ENCODE results near the gene PIAS4. TPM values are rescaled to one million over a fixed set of nuclear protein-coding genes. Genes with fewer than 3 reads are reported as not detected.

Gene PIAS4
- total and polyA plus RNA-seq, 9 of the 15 experiments (the other 6 are each of a cell fraction or from before 2014, with no cell fraction given): 0.27 to 34.9 (median 14.4) TPM

DNA sequence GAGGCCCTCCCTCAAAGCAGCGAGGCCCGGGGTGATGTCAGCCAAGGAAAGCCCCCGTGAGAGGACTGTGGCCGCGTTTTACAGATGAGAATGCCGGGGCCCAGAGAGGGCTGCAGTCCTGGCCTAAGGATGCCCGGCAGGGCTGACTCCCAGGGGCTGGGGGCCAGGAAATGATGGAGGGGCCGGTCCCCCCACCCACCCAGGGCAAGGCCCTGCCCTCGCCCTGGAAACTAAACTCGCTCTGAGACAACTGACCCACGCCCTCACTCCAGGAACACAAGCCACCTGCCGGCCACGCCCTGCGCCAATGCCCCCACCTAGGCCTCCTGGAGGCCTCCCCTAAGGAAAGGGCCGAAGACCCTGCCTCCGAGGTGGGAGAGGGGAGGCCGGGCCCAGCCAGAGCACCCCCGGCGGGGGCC lies 51.9 kb downstream of the PIAS4 start (continued):
- 0 out of 2 replicates have a peak, but pooled peaks have one; percentile 10 for TF ChIP-seq PHF8 (IDR thresholded peaks at IDR 0.05; ENCODE audit: borderline replicate concordance, low read length)
- TF ChIP-seq, protein P1, sequence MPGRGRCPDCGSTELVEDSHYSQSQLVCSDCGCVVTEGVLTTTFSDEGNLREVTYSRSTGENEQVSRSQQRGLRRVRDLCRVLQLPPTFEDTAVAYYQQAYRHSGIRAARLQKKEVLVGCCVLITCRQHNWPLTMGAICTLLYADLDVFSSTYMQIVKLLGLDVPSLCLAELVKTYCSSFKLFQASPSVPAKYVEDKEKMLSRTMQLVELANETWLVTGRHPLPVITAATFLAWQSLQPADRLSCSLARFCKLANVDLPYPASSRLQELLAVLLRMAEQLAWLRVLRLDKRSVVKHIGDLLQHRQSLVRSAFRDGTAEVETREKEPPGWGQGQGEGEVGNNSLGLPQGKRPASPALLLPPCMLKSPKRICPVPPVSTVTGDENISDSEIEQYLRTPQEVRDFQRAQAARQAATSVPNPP (IDR thresholded peaks at IDR 0.05; ENCODE audit: borderline replicate concordance, insufficient read depth, insufficient read length): no peak
- TF ChIP-seq STAT5A (IDR thresholded peaks at IDR 0.05; ENCODE audit: borderline replicate concordance, low read length): no peak
- TF ChIP-seq, protein P2, sequence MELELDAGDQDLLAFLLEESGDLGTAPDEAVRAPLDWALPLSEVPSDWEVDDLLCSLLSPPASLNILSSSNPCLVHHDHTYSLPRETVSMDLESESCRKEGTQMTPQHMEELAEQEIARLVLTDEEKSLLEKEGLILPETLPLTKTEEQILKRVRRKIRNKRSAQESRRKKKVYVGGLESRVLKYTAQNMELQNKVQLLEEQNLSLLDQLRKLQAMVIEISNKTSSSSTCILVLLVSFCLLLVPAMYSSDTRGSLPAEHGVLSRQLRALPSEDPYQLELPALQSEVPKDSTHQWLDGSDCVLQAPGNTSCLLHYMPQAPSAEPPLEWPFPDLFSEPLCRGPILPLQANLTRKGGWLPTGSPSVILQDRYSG (tag; conservative IDR thresholded peaks at IDR 0.05; ENCODE audit: low read depth): no peak
- no peak for TF ChIP-seq SRF (CRISPR knock-in tag; IDR thresholded peaks at IDR 0.05)
- TF ChIP-seq, protein P3, sequence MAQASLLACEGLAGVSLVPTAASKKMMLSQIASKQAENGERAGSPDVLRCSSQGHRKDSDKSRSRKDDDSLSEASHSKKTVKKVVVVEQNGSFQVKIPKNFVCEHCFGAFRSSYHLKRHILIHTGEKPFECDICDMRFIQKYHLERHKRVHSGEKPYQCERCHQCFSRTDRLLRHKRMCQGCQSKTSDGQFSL (CRISPR knock-in tag; IDR thresholded peaks at IDR 0.05): 0 out of 2 replicates have a peak, but pooled peaks have one; percentile 4
- TF ChIP-seq, protein P3 (tag; IDR thresholded peaks at IDR 0.05): no peak
- no peak for TF ChIP-seq SMARCA4 (IDR thresholded peaks at IDR 0.05)
- TF ChIP-seq ZFP36 (IDR thresholded peaks at IDR 0.05; ENCODE audit: low read depth, low read length, partially characterized antibody): no peak
- peak; percentile 18 for TF ChIP-seq RBBP5 (IDR thresholded peaks at IDR 0.05; ENCODE audit: borderline replicate concordance, insufficient read depth, low read length, poor library complexity, severe bottlenecking)
- no peak for TF ChIP-seq ZC3H4 (CRISPR knock-in tag; IDR thresholded peaks at IDR 0.05; ENCODE audit: borderline replicate concordance)
- no peak for TF ChIP-seq NCOA1 (IDR thresholded peaks at IDR 0.05; ENCODE audit: low read depth)
- TF ChIP-seq CHD1 (IDR thresholded peaks at IDR 0.05; ENCODE audit: low read length): no peak
- no peak for TF ChIP-seq MBD2 (IDR thresholded peaks at IDR 0.05; ENCODE audit: borderline replicate concordance, low read depth)
- TF ChIP-seq HMGN3 (IDR thresholded peaks at IDR 0.05; ENCODE audit: borderline replicate concordance, extremely low read depth, insufficient read length, low read depth, low read length): peak; percentile 34
- TF ChIP-seq, protein P4, sequence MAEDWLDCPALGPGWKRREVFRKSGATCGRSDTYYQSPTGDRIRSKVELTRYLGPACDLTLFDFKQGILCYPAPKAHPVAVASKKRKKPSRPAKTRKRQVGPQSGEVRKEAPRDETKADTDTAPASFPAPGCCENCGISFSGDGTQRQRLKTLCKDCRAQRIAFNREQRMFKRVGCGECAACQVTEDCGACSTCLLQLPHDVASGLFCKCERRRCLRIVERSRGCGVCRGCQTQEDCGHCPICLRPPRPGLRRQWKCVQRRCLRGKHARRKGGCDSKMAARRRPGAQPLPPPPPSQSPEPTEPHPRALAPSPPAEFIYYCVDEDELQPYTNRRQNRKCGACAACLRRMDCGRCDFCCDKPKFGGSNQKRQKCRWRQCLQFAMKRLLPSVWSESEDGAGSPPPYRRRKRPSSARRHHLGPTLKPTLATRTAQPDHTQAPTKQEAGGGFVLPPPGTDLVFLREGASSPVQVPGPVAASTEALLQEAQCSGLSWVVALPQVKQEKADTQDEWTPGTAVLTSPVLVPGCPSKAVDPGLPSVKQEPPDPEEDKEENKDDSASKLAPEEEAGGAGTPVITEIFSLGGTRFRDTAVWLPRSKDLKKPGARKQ (CRISPR knock-in tag; IDR thresholded peaks at IDR 0.05): no peak
